Activated CD8-positive, alpha-beta T cell treated with anti-CD3 and anti-CD28 coated beads, Interleukin-2, amount 10 ng/mL, durations not matched to agents 7 days and 5 days (primary cell): ENCODE data around the gene EXOC3L4. TPM values are rescaled to one million over a fixed set of nuclear protein-coding genes. Genes with fewer than 3 reads are reported as not detected.
"Not testable (repeated sequence)": the region's sequence is repeated elsewhere in the genome, so short reads cannot be mapped to it uniquely, and the experiment has no call there.

Experiments
- ATAC-seq: fragments of 150-1000 bp; cut with Tn5 transposase; one replicate; pipeline ENCODE4 v1.10.0; 2021; ENCODE audit warnings: moderate library complexity
- CTCF ChIA-PET: fragments of 350-600 bp; sonication (Branson Sonifier 250); formaldehyde crosslinking; loops from one replicate; lab custom pipeline; 2021; ENCODE audit warnings: antibody characterized with exemption; lab: Charles Lee
- POLR2A ChIA-PET: fragments of 350-600 bp; sonication (Branson Sonifier 250); formaldehyde crosslinking; loops from one replicate; lab custom pipeline; 2021; ENCODE audit warnings: antibody characterized with exemption; lab: Charles Lee
- DNase-seq: peaks from one replicate; pipeline ENCODE4 v3.0.0-alpha.2; 2020
- H3K27ac Mint-ChIP-seq: one replicate; pipeline ENCODE4 v1.8.0; 2021; ENCODE audit warnings: mild to moderate bottlenecking, mixed read lengths
- H3K27me3 Mint-ChIP-seq: one replicate; pipeline ENCODE4 v1.8.0; 2021; ENCODE audit warnings: low read depth, mixed read lengths
- H3K36me3 Mint-ChIP-seq: one replicate; pipeline ENCODE4 v1.8.0; 2021; ENCODE audit warnings: low read depth, mixed read lengths
- H3K4me1 Mint-ChIP-seq: one replicate; pipeline ENCODE4 v1.8.0; 2021; ENCODE audit warnings: low read depth, mixed read lengths
- H3K4me3 Mint-ChIP-seq: one replicate; pipeline ENCODE4 v1.8.0; 2021; ENCODE audit warnings: mild to moderate bottlenecking, mixed read lengths
- H3K9me3 Mint-ChIP-seq: one replicate; pipeline ENCODE4 v1.8.0; 2022; ENCODE audit warnings: mixed read lengths; ENCODE audit not compliant: insufficient read depth
- total RNA-seq, 2 experiments: library from RNA; stranded (reverse); gene quantifications; one replicate each; pipeline ENCODE4 v1.2.3, GENCODE V29; 2021

Gene EXOC3L4
- total RNA-seq, 2 experiments from 2014 or later: not detected

GRCh38 chr14:103149351-103150237 is 55.1 kb downstream of the EXOC3L4 start:
- Mint-ChIP-seq H3K27ac (no peak overlapping the region), H3K36me3 (no peaks in the 10 kb centered on the region), H3K27me3 (no peaks in the 10 kb centered on the region), H3K9me3 (no peaks in the 10 kb centered on the region), H3K4me1 (no peaks in the 10 kb centered on the region), H3K4me3 (no peak overlapping the region)
- DNase-seq: no peak
- CTCF ChIA-PET: no interaction called here
- no peak for ATAC-seq
- POLR2A ChIA-PET: no interaction called here

- no peaks in the 10 kb centered on the region for H3K9me3 Mint-ChIP-seq
- CTCF ChIA-PET: no interaction called here
- no peaks in the 10 kb centered on the region for H3K27me3 Mint-ChIP-seq
- POLR2A ChIA-PET: no interaction called here
- H3K36me3 Mint-ChIP-seq: no peaks in the 10 kb centered on the region
- H3K4me3 Mint-ChIP-seq: no peak overlapping the region
- ATAC-seq: no peak
- H3K4me1 Mint-ChIP-seq: no peaks in the 10 kb centered on the region
- no peak for DNase-seq
- no peak overlapping the region for H3K27ac Mint-ChIP-seq
Observed at GRCh38 chr14:103151270-103151945, 56.9 kb downstream of the EXOC3L4 start.

- ChIA-PET POLR2A (no interaction called here), CTCF (no interaction called here)
- ATAC-seq (no peak), DNase-seq (no peak)
- Mint-ChIP-seq H3K4me1 (peaks cover under 1% of the 10 kb centered on the region), H3K27me3 (no peaks in the 10 kb centered on the region), H3K4me3 (no peak overlapping the region), H3K9me3 (no peaks in the 10 kb centered on the region), H3K27ac (no peak overlapping the region), H3K36me3 (no peaks in the 10 kb centered on the region)
Observed at GRCh38 chr14:103155010-103155409, 60.5 kb downstream of the EXOC3L4 start.

GRCh38 chr14:103155416-103155815 is 60.9 kb downstream of the EXOC3L4 start:
- H3K4me3 Mint-ChIP-seq, H3K27me3 Mint-ChIP-seq, H3K27ac Mint-ChIP-seq, ATAC-seq, H3K4me1 Mint-ChIP-seq, H3K36me3 Mint-ChIP-seq, CTCF ChIA-PET, DNase-seq, POLR2A ChIA-PET, H3K9me3 Mint-ChIP-seq: not testable (repeated sequence)

GRCh38 chr14:103155826-103156394 is 61.4 kb downstream of the EXOC3L4 start:
- H3K27ac Mint-ChIP-seq: no peak overlapping the region
- CTCF ChIA-PET: no interaction called here

GRCh38 chr14:103156651-103157378 is 62.3 kb downstream of the EXOC3L4 start:
- no peaks in the 10 kb centered on the region for H3K27me3 Mint-ChIP-seq
- H3K9me3 Mint-ChIP-seq: no peaks in the 10 kb centered on the region
- CTCF ChIA-PET: interaction anchor here (1.3 kb wide), 1 partner anchor 15 kb away, joined by 4 read pairs; no protein-coding TSS in a partner anchor
- H3K27ac Mint-ChIP-seq: no peak overlapping the region
- ATAC-seq (no peak), DNase-seq (no peak)
- H3K36me3 Mint-ChIP-seq: no peaks in the 10 kb centered on the region
- peaks cover 9% of the 10 kb centered on the region for H3K4me1 Mint-ChIP-seq
- no peak overlapping the region for H3K4me3 Mint-ChIP-seq
- POLR2A ChIA-PET: no interaction called here

More at GRCh38 chr14:103155826-103156394, 61.4 kb downstream of the EXOC3L4 start:
- DNase-seq: no peak
- H3K4me1 Mint-ChIP-seq: peaks cover 8% of the 10 kb centered on the region
- no peak for ATAC-seq
- POLR2A ChIA-PET: no interaction called here
- H3K4me3 Mint-ChIP-seq: no peak overlapping the region
- no peaks in the 10 kb centered on the region for H3K9me3 Mint-ChIP-seq
- H3K27me3 Mint-ChIP-seq: no peaks in the 10 kb centered on the region
- H3K36me3 Mint-ChIP-seq: no peaks in the 10 kb centered on the region

- H3K9me3 Mint-ChIP-seq: no peaks in the 10 kb centered on the region
- no peak for ATAC-seq
- no peak overlapping the region for H3K27ac Mint-ChIP-seq
- no peaks in the 10 kb centered on the region for H3K36me3 Mint-ChIP-seq
- no peak overlapping the region for H3K4me3 Mint-ChIP-seq
- POLR2A ChIA-PET: no interaction called here
- H3K4me1 Mint-ChIP-seq: peaks cover 9% of the 10 kb centered on the region
- no peaks in the 10 kb centered on the region for H3K27me3 Mint-ChIP-seq
- DNase-seq: no peak
- CTCF ChIA-PET: interaction anchor here (1.3 kb wide), 1 partner anchor 16 kb away, joined by 4 read pairs; no protein-coding TSS in a partner anchor
Observed at GRCh38 chr14:103157969-103158368, 63.4 kb downstream of the EXOC3L4 start.

GRCh38 chr14:103158688-103159087 is 64.2 kb downstream of the EXOC3L4 start:
- no peak overlapping the region for H3K4me3 Mint-ChIP-seq
- no peaks in the 10 kb centered on the region for H3K9me3 Mint-ChIP-seq
- H3K36me3 Mint-ChIP-seq: no peaks in the 10 kb centered on the region
- peaks cover 9% of the 10 kb centered on the region for H3K4me1 Mint-ChIP-seq
- H3K27ac Mint-ChIP-seq: no peak overlapping the region
- ATAC-seq (no peak), DNase-seq (no peak)
- no peaks in the 10 kb centered on the region for H3K27me3 Mint-ChIP-seq
- ChIA-PET POLR2A (no interaction called here), CTCF (no interaction called here)

Other genes starting within 250 kb of the EXOC3L4 start
- under 1 TPM; 0.91 to 0.95 TPM for gene AMN, start 172.1 kb upstream of the EXOC3L4 start, total RNA-seq
- under 1 TPM; 0.13 to 0.16 TPM for gene CDC42BPB, start 37.2 kb upstream of the EXOC3L4 start, total RNA-seq
- not detected for gene LBHD2, start 10.5 kb upstream of the EXOC3L4 start, total RNA-seq
- under 1 TPM; 0.23 to 0.71 TPM for gene TNFAIP2, start 28.7 kb downstream of the EXOC3L4 start, total RNA-seq
- gene EIF5, start 239.5 kb downstream of the EXOC3L4 start, total RNA-seq: 100 to 1,000 TPM; 240 to 241 TPM